ENCODE results near the gene CEBPZ.

The CEBPZ gene

DNA sequence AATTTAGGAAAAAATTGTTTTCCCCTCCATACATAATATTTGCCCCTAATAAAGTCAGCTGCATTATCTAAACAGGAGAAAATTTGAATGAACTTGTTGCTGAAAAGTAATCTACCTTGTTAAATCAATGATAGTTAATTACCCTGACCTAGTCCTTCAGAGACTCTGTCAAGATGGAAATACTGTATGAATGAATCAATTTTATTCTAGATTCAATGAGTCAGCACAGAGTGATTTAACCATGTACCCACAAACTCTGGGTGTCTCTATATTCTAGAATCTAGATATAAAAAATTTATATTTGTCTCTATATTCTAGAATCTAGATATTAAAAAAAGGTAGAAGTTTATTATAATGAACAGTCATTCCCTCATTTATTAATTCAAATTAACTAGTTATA lies 36.3 kb upstream of the CEBPZ start:
- DNase-seq (ENCODE audit: low read depth, low spot score) = no peak
- ChIA-PET POLR2A (no interaction called here), CTCF (interaction anchor here (1.0 kb wide), 2 partner anchors 16 to 97 kb away, joined by 3 to 5 read pairs; no protein-coding TSS in a partner anchor)
- H3K4me3 ChIP-seq (ENCODE audit: low read depth, low read length) = no peak overlapping the region
- TF ChIP-seq, protein P1, sequence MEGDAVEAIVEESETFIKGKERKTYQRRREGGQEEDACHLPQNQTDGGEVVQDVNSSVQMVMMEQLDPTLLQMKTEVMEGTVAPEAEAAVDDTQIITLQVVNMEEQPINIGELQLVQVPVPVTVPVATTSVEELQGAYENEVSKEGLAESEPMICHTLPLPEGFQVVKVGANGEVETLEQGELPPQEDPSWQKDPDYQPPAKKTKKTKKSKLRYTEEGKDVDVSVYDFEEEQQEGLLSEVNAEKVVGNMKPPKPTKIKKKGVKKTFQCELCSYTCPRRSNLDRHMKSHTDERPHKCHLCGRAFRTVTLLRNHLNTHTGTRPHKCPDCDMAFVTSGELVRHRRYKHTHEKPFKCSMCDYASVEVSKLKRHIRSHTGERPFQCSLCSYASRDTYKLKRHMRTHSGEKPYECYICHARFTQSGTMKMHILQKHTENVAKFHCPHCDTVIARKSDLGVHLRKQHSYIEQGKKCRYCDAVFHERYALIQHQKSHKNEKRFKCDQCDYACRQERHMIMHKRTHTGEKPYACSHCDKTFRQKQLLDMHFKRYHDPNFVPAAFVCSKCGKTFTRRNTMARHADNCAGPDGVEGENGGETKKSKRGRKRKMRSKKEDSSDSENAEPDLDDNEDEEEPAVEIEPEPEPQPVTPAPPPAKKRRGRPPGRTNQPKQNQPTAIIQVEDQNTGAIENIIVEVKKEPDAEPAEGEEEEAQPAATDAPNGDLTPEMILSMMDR (IDR thresholded peaks at IDR 0.05; ENCODE audit: insufficient read depth, low read length, missing control alignments) = no peak

GRCh38 chr2:37263839-37264238 lies 32.4 kb upstream of the CEBPZ start:
- no peak overlapping the region for H3K4me3 ChIP-seq (ENCODE audit: low read depth, low read length)
- ChIA-PET POLR2A (no interaction called here), CTCF (no interaction called here)
- no peak for DNase-seq (ENCODE audit: low read depth, low spot score)
- TF ChIP-seq, protein P1 (IDR thresholded peaks at IDR 0.05; ENCODE audit: insufficient read depth, low read length, missing control alignments) = no peak

DNA sequence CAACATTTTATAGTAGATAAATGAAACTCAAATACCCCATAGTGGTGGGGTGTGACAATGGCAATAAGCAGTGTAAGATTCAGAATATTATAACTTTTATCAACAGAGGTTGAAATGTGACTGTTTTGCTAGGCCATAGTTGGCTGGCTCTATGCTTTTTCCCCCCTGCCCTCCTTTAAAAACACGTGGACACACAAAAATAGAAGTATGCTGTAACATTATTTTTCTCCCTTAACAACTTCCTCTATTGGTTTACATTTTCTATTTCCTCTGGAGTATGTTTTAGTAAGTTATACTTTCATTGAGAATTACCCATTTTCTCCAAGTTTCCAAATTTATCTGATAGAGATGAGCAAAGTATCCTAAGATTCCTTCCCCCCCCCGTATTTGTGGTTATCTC lies 31.1 kb upstream of the CEBPZ start:
- CTCF ChIA-PET = no interaction called here
- POLR2A ChIA-PET = no interaction called here

DNA sequence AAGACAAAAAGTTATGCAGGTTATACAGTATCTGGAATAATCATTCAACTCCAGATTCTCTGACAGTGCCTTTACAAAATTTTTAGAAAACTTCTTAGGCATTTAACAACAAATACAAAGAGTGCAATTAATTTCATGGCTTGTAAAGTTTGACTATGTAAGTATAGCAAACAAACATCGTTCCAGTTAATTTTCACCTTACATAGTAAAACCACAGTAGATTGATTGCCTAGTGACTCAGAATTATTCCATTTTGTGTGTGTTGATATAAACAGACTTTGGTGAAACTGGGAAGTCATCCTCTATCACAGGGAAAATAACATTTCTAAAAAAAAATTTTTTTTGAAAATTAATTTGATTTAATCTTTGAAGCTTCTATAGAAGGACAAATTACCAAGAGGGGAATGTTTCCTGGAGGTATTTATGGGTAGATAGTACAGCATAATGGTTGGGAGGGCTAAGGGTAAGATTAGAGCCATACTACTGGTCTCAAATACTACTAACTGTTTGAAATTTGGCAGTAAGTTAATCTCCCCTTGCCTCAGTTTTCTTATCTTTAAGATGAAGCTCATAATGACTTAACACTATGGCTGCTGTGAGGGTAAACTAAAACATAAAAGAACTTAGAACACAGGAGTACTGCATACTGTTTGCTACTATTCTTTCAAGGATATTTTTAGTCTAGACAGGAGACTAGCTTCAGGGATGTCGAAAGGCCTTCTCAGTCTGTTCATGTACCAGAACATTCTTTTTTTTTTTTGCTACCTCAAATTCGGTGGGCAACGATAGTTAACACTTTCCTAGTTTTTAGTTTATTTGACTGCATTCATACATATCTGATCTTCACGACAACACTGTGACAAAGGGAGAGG lies 19.7 kb upstream of the CEBPZ start:
- TF ChIP-seq, protein P1 (IDR thresholded peaks at IDR 0.05; ENCODE audit: insufficient read depth, low read length, missing control alignments) = no peak
- POLR2A ChIA-PET = no interaction called here
- no peak overlapping the region for H3K4me3 ChIP-seq (ENCODE audit: low read depth, low read length)
- DNase-seq (ENCODE audit: low read depth, low spot score) = no peak
- CTCF ChIA-PET = interaction anchor here (1.1 kb wide), 1 partner anchor 17 kb away, joined by 5 read pairs; no protein-coding TSS in a partner anchor

More for the DNA sequence above, 31.1 kb upstream of the CEBPZ start:
- TF ChIP-seq, protein P1 (IDR thresholded peaks at IDR 0.05; ENCODE audit: insufficient read depth, low read length, missing control alignments) = no peak
- no peak overlapping the region for H3K4me3 ChIP-seq (ENCODE audit: low read depth, low read length)
- DNase-seq (ENCODE audit: low read depth, low spot score) = no peak

- TF ChIP-seq, protein P1 (IDR thresholded peaks at IDR 0.05; ENCODE audit: insufficient read depth, low read length, missing control alignments) = no peak
- ChIA-PET POLR2A (no interaction called here), CTCF (interaction anchor here (1.2 to 1.4 kb wide), 3 partner anchors 8 to 645 kb away, joined by 3 read pairs; no protein-coding TSS in a partner anchor)
- H3K4me3 ChIP-seq (ENCODE audit: low read depth, low read length) = no peak overlapping the region
- no peak for DNase-seq (ENCODE audit: low read depth, low spot score)
Observed at GRCh38 chr2:37246205-37246604, 14.8 kb upstream of the CEBPZ start.

GRCh38 chr2:37244755-37245154 lies 13.4 kb upstream of the CEBPZ start:
- TF ChIP-seq, protein P1 (IDR thresholded peaks at IDR 0.05; ENCODE audit: insufficient read depth, low read length, missing control alignments) = no peak
- no peak overlapping the region for H3K4me3 ChIP-seq (ENCODE audit: low read depth, low read length)
- CTCF ChIA-PET = no interaction called here
- POLR2A ChIA-PET = no interaction called here
- DNase-seq (ENCODE audit: low read depth, low spot score) = no peak
